Endodermal cell (in vitro differentiated cells): ENCODE measurements around the gene TFG. TPM values are rescaled to one million over a fixed set of nuclear protein-coding genes. Genes with fewer than 3 reads are reported as not detected.
A peak's percentile ranks its signal among the peaks of the same experiment; 100 is the strongest.

ENCODE experiments used
- DNase-seq: peaks from one replicate; pipeline ENCODE4 v3.0.0-alpha.2; 2017
- H3K27ac ChIP-seq: 2 replicates; pipeline ENCODE4 v1.5.1; 2013; ENCODE audit warnings: mild to moderate bottlenecking, low read depth, low read length, moderate library complexity
- H3K27me3 ChIP-seq: 2 replicates; pipeline ENCODE4 v1.6.1; 2013; ENCODE audit warnings: mild to moderate bottlenecking, low read length, moderate library complexity; ENCODE audit not compliant: insufficient read depth, control insufficient read depth, poor library complexity, severe bottlenecking
- H3K36me3 ChIP-seq: 2 replicates; pipeline ENCODE4 v1.7.0; 2013; ENCODE audit warnings: mild to moderate bottlenecking, low read length, moderate library complexity; ENCODE audit not compliant: control insufficient read depth, insufficient read depth
- H3K4me1 ChIP-seq: one replicate; pipeline ENCODE4 v1.7.0; 2013; ENCODE audit warnings: low read length; ENCODE audit not compliant: control insufficient read depth, insufficient read depth
- H3K4me3 ChIP-seq: 2 replicates; pipeline ENCODE4 v1.5.1; 2013; ENCODE audit warnings: mild to moderate bottlenecking, low read length, moderate library complexity
- H3K9ac ChIP-seq: 2 replicates; pipeline ENCODE4 v1.6.1; 2013; ENCODE audit warnings: mild to moderate bottlenecking, low read length, moderate library complexity; ENCODE audit not compliant: poor library complexity, severe bottlenecking; ENCODE audit errors: extremely low read depth
- H3K9me3 ChIP-seq: 2 replicates; pipeline ENCODE4 v1.6.1; 2013; ENCODE audit warnings: mild to moderate bottlenecking, low read length, moderate library complexity; ENCODE audit not compliant: control insufficient read depth
- H3K27ac Mint-ChIP-seq: 2 replicates; pipeline ENCODE4 v1.8.0; 2020; ENCODE audit warnings: mixed read lengths
- H3K27me3 Mint-ChIP-seq: 2 replicates; pipeline ENCODE4 v1.8.0; 2021; ENCODE audit warnings: mild to moderate bottlenecking, mixed read lengths; ENCODE audit not compliant: insufficient read depth
- H3K36me3 Mint-ChIP-seq: 2 replicates; pipeline ENCODE4 v1.8.0; 2020; ENCODE audit warnings: low read depth, mixed read lengths
- H3K4me1 Mint-ChIP-seq: 2 replicates; pipeline ENCODE4 v1.8.0; 2020; ENCODE audit warnings: mixed read lengths
- H3K4me3 Mint-ChIP-seq: 2 replicates; pipeline ENCODE4 v1.8.0; 2020; ENCODE audit warnings: mild to moderate bottlenecking, moderate library complexity, mixed read lengths
- H3K9me3 Mint-ChIP-seq: 2 replicates; pipeline ENCODE4 v1.8.0; 2020; ENCODE audit warnings: mild to moderate bottlenecking, mixed read lengths
- CTCF ChIP-seq: fragments of 200-600 bp; sonication (generic); conservative IDR thresholded peaks from 2 replicates; pipeline ENCODE4 v1.5.0; 2021; ENCODE audit warnings: antibody characterized with exemption, mild to moderate bottlenecking
- WGBS, 2 experiments: methylation state at CpG; one replicate each; pipeline versions ENCODE4 v1.1.5 to v1.1.7; 2013; ENCODE audit warnings: missing lambda C conversion rate in 2 of 2, mixed read lengths in 1 of 2; ENCODE audit not compliant: insufficient coverage in 1 of 2, insufficient read length in 1 of 2; 5-methylcytosine and 5-hydroxymethylcytosine counted together
- total RNA-seq, 2 donors: library from RNA; stranded (reverse); fragmentation: NEBNext Ultra II Directional in 1 of 2; extraction: Animal tissue kit (Norgen Biotek cat#: 25700) in 1 of 2; gene quantifications; 2 replicates in 1 of 2; 3 replicates in 1 of 2; pipeline ENCODE4 v1.2.1, GENCODE V29; 2021

The TFG gene
- total RNA-seq, 2 donors from 2014 or later, result 102 to 137 TPM

GRCh38 chr3:100717063-100717462, 7.8 kb downstream of the TFG start:
- Histone ChIP-seq H3K4me1 (peaks cover 11% of the 10 kb centered on the region), H3K27ac (no peak overlapping the region), H3K36me3 (peaks cover 80% of the 10 kb centered on the region), H3K9ac (no peak overlapping the region), H3K27me3 (no peaks in the 10 kb centered on the region), H3K4me3 (peak overlapping the region; percentile 55), H3K9me3 (peaks cover 15% of the 10 kb centered on the region)
- 83 to 96% methylated on average over 1 to 2 of the region's 2 CpGs for WGBS, 2 experiments
- H3K36me3 Mint-ChIP-seq, result peaks cover 69% of the 10 kb centered on the region
- H3K4me1 Mint-ChIP-seq, result peaks cover 46% of the 10 kb centered on the region
- no peak for DNase-seq
- TF ChIP-seq CTCF, result no peak
- H3K27me3 Mint-ChIP-seq, result no peaks in the 10 kb centered on the region
- H3K4me3 Mint-ChIP-seq, result peak overlapping the region; percentile 4
- no peak overlapping the region for H3K27ac Mint-ChIP-seq
- H3K9me3 Mint-ChIP-seq, result no peaks in the 10 kb centered on the region

- Histone ChIP-seq H3K36me3 (peaks cover 88% of the 10 kb centered on the region), H3K27ac (no peak overlapping the region), H3K9me3 (peaks cover 15% of the 10 kb centered on the region), H3K4me3 (no peak overlapping the region), H3K27me3 (no peaks in the 10 kb centered on the region), H3K4me1 (peaks cover 9% of the 10 kb centered on the region), H3K9ac (no peak overlapping the region)
- Mint-ChIP-seq H3K36me3 (peaks cover 77% of the 10 kb centered on the region), H3K4me1 (peaks cover 40% of the 10 kb centered on the region), H3K27ac (no peak overlapping the region), H3K9me3 (no peaks in the 10 kb centered on the region), H3K27me3 (no peaks in the 10 kb centered on the region), H3K4me3 (no peak overlapping the region)
- 93 to 96% methylated on average over 2 to 4 of the region's 4 CpGs for WGBS, 2 experiments
- no peak for TF ChIP-seq CTCF
- DNase-seq, result no peak
Observed at GRCh38 chr3:100717637-100718487, 8.6 kb downstream of the TFG start.

GRCh38 chr3:100719136-100719535, 9.8 kb downstream of the TFG start:
- Mint-ChIP-seq H3K27ac (no peak overlapping the region), H3K36me3 (peaks cover 77% of the 10 kb centered on the region), H3K4me3 (no peak overlapping the region), H3K4me1 (peaks cover 35% of the 10 kb centered on the region), H3K9me3 (no peaks in the 10 kb centered on the region), H3K27me3 (no peaks in the 10 kb centered on the region)
- no peak for TF ChIP-seq CTCF
- Histone ChIP-seq H3K4me3 (no peak overlapping the region), H3K9ac (no peak overlapping the region), H3K27me3 (no peaks in the 10 kb centered on the region), H3K4me1 (peaks cover 8% of the 10 kb centered on the region), H3K27ac (no peak overlapping the region), H3K36me3 (peaks cover 92% of the 10 kb centered on the region), H3K9me3 (peaks cover 15% of the 10 kb centered on the region)
- WGBS, 2 experiments, result 43% methylated on average over 1 of the region's 1 CpG; no CpG with 5 or more reads in 1 of the 2 experiments
- no peak for DNase-seq
